Progenitor cell of endocrine pancreas (in vitro differentiated cells): ENCODE data around the gene CPT1B. TPM values are rescaled to one million over a fixed set of nuclear protein-coding genes. Genes with fewer than 3 reads are reported as not detected.

Experiments used
- DNase-seq: peaks from one replicate; pipeline ENCODE4 v3.0.0; 2021; ENCODE audit warnings: low spot score; ENCODE audit not compliant: unreplicated experiment
- H3K27ac Mint-ChIP-seq: 2 replicates; pipeline ENCODE4 v1.8.0; 2021; ENCODE audit warnings: mild to moderate bottlenecking, moderate library complexity, mixed read lengths
- H3K27me3 Mint-ChIP-seq: 2 replicates; pipeline ENCODE4 v1.8.0; 2021; ENCODE audit warnings: mixed read lengths
- H3K36me3 Mint-ChIP-seq: 2 replicates; pipeline ENCODE4 v1.8.0; 2022; ENCODE audit warnings: mixed read lengths; ENCODE audit not compliant: insufficient read depth
- H3K4me1 Mint-ChIP-seq: 2 replicates; pipeline ENCODE4 v1.8.0; 2021; ENCODE audit warnings: low read depth, mixed read lengths
- H3K4me3 Mint-ChIP-seq: 2 replicates; pipeline ENCODE4 v1.8.0; 2021; ENCODE audit warnings: low read depth, mild to moderate bottlenecking, moderate library complexity, mixed read lengths
- H3K9me3 Mint-ChIP-seq: 2 replicates; pipeline ENCODE4 v1.8.0; 2021; ENCODE audit warnings: low read depth, mixed read lengths
- total RNA-seq: library from RNA; stranded (reverse); gene quantifications from 2 replicates; pipeline ENCODE4 v1.2.1, GENCODE V29; 2021
- TF ChIP-seq, protein P1 (sequence below): fragments of 200-600 bp; sonication (generic); IDR thresholded peaks from one replicate; pipeline ENCODE4 v1.5.0; 2021; ENCODE audit warnings: antibody characterized with exemption, mild to moderate bottlenecking; ENCODE audit not compliant: unreplicated experiment

Gene CPT1B
- total RNA-seq, 1 donor from 2014 or later, result 136 TPM

DNA sequence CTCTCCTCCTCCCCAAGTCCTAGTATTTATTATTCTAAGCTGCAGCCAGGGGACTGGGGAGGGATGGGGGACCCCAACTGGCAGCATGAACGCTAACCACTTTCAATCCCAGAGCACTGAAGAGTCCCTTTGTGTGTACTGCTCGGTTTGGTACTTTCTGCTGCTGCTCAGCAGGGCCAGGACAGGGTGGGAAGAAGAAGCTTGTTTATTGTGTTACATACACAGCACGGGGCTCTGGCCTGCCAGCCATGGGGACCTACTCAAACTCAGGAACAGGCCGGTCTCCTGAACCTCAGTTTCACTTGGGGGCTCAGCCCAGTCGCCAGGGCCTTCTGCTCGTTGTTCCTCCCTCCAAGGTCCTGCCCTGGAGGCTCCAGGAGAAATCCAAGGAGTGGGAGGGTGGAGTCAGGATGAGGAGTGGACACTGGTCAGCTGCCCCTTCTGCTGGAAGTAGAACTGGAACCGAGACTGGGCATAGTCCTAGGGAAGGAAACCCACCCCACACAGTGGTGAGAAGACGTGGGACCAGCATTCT lies 616 bp upstream of the CPT1B start:
- Mint-ChIP-seq H3K36me3 (peaks cover 3% of the 10 kb centered on the region), H3K9me3 (no peaks in the 10 kb centered on the region), H3K4me3 (no peak overlapping the region), H3K27ac (no peak overlapping the region), H3K4me1 (peaks cover 5% of the 10 kb centered on the region), H3K27me3 (no peaks in the 10 kb centered on the region)
- DNase-seq, result no peak
- TF ChIP-seq, protein P1, sequence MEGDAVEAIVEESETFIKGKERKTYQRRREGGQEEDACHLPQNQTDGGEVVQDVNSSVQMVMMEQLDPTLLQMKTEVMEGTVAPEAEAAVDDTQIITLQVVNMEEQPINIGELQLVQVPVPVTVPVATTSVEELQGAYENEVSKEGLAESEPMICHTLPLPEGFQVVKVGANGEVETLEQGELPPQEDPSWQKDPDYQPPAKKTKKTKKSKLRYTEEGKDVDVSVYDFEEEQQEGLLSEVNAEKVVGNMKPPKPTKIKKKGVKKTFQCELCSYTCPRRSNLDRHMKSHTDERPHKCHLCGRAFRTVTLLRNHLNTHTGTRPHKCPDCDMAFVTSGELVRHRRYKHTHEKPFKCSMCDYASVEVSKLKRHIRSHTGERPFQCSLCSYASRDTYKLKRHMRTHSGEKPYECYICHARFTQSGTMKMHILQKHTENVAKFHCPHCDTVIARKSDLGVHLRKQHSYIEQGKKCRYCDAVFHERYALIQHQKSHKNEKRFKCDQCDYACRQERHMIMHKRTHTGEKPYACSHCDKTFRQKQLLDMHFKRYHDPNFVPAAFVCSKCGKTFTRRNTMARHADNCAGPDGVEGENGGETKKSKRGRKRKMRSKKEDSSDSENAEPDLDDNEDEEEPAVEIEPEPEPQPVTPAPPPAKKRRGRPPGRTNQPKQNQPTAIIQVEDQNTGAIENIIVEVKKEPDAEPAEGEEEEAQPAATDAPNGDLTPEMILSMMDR, result no peak

DNA sequence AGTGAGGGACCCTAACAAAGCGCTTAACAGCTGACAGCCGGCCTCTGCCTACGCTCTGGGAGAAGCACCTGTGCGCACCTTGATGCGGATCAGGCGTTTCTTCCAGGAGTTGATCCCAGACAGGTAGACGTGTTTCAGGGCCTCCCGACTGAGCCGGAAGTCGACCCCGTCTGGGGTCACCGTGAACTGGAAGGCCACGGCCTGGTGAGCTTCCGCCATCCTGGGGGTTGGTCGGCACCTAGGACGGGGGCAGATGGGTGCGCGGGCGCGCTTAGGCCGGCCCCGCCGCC lies 585 bp downstream of the CPT1B start:
- TF ChIP-seq, protein P1, result no peak
- no peaks in the 10 kb centered on the region for H3K27me3 Mint-ChIP-seq
- no peak overlapping the region for H3K4me3 Mint-ChIP-seq
- H3K9me3 Mint-ChIP-seq, result no peaks in the 10 kb centered on the region
- DNase-seq, result no peak
- no peak overlapping the region for H3K27ac Mint-ChIP-seq
- peaks cover 3% of the 10 kb centered on the region for H3K36me3 Mint-ChIP-seq
- no peaks in the 10 kb centered on the region for H3K4me1 Mint-ChIP-seq

DNA sequence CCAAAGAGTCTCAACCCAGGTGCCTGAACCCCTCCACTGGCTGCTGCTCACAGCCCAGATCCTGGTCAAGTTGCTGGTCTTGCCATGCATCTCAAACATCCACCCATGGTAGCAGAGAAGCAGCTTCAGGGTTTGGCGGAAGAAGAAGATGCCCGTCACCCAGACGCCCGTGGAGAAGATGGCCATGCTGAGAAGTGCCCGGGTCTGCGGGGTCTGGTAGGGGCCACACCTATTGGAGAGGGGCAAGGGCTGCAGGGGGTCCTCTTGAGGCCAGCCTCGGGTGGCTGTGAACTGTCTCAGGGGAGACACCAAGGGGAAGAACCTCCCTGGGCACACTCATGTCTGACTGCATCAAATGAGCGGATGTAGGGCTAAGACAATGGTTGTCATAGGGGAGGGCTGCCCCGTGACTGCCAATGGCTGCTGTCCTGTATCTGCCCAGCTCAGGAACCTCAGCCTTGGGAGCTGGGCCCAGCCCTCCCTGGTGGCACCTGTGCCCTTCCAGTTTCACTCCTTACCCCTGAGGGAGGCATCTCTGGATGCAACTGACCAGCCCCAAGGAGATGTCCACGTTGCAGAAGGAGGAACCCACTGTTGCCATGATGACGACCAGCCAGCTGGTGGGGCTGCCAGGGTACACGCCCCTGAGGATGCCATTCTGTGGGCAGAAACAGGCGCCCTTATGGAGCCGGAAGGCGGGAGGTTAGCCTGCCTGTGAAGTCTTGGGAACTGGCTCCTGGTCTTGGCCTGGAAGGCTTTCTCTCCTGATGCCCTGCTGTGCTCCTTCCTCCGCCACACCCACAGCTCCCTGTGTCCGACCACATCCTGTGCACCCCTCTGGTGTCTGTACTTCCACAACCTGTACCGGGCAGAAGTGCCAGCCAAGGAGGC lies 1.2 kb downstream of the CPT1B start:
- TF ChIP-seq, protein P1, result no peak
- Mint-ChIP-seq H3K27ac (no peak overlapping the region), H3K9me3 (no peaks in the 10 kb centered on the region), H3K36me3 (peaks cover 3% of the 10 kb centered on the region), H3K4me1 (no peaks in the 10 kb centered on the region), H3K4me3 (no peak overlapping the region), H3K27me3 (no peaks in the 10 kb centered on the region)
- no peak for DNase-seq

DNA sequence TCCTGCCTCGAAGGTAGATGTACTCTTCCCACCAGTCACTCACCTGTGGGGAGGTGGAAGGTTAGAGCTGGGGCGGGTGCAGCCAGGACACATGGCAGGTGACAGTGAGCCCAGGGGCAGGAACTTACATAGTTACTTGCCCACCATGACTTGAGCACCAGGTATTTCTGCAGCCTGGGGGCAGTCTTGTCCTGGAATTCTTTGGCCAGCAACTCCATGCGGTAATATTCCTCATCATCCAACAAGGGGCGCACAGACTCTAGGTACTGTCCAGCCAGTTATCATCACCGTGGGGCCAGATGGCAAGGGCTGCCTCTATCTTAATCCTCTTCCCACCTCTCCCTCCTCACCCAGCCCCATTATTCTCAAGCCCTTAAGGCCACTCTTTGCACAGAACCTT lies 2.2 kb downstream of the CPT1B start:
- TF ChIP-seq, protein P1, result no peak
- Mint-ChIP-seq H3K27ac (peak overlapping the region; percentile 38), H3K4me1 (no peaks in the 10 kb centered on the region), H3K4me3 (no peak overlapping the region), H3K36me3 (peaks cover 5% of the 10 kb centered on the region), H3K27me3 (no peaks in the 10 kb centered on the region), H3K9me3 (no peaks in the 10 kb centered on the region)
- no peak for DNase-seq

DNA sequence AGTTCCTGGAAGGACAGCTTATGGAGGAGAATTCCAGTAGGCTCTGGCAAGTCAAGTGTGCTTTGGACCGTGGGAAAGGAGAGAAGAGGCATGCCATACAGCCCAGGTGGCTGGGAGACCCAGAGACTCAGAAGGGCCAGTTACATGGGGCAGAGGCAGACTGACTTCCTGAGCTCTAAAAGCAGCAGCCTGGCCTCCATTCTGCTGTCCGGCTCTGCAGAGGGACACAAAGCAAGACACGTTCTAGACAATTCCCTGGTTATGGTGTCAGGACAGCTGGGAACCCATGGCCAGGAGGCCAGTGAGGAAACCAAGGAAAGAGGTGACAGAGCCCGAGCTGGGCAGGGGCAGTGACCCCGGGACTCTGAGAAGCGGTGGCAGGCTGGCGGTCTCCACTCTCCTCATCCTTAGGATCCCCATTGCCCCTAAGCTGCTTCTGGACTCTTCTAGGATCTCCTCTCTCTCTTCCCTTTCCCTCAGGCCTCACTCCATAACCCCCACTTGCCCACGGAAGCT lies 2.7 kb downstream of the CPT1B start:
- no peak overlapping the region for H3K4me3 Mint-ChIP-seq
- peaks cover 6% of the 10 kb centered on the region for H3K36me3 Mint-ChIP-seq
- TF ChIP-seq, protein P1, result no peak

More for the DNA sequence above, 2.7 kb downstream of the CPT1B start:
- H3K4me1 Mint-ChIP-seq, result no peaks in the 10 kb centered on the region
- DNase-seq, result no peak
- H3K9me3 Mint-ChIP-seq, result no peaks in the 10 kb centered on the region
- no peak overlapping the region for H3K27ac Mint-ChIP-seq
- H3K27me3 Mint-ChIP-seq, result no peaks in the 10 kb centered on the region
